Measurements from ENCODE around the gene ANXA6. TPM values are rescaled to one million over a fixed set of nuclear protein-coding genes. Genes with fewer than 3 reads are reported as not detected.

Gene ANXA6
- total and polyA plus RNA-seq, 9 of the 15 experiments (the other 6 are each of a cell fraction or from before 2014, with no cell fraction given), result 0.70 to 13.2 (median 8.3) TPM

DNA sequence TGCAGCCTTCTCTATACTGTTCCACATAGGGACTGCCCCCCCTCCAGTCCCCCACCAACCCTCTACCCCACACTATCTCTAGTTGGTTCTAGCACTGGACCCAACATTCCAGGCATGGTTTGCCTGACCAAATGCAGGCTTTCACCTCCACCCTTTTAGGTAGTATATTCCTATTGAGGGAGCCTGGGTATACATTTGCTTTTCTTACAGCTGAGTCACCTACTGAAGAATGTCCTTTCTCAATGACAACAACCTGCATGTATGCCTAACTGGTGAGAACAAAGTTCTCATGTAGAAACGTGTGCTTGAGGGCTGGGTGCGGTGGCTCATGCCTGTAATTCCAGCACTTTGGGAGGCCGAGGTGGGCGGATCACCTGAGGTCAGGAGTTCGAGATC is 85.0 kb downstream of the ANXA6 start:
- Histone ChIP-seq H3K9me3 (replicated peaks; ENCODE audit: control insufficient read depth, insufficient read depth, low read depth, low read length) (no peaks in the 10 kb centered on the region), H3K79me2 (ENCODE audit: control insufficient read depth, insufficient read depth, low read length) (peaks cover 78% of the 10 kb centered on the region), H3K27ac (ENCODE audit: extremely low read depth, low read depth, low read length) (no peak overlapping the region), H2AFZ (ENCODE audit: low read depth, low read length) (no peak overlapping the region), H4K20me1 (replicated peaks; ENCODE audit: control insufficient read depth, insufficient read depth, low read length) (peaks cover 23% of the 10 kb centered on the region), H3K36me3 (ENCODE audit: control insufficient read depth, insufficient read depth, low read length) (peaks cover 26% of the 10 kb centered on the region), H3K9ac (ENCODE audit: insufficient read depth in 1 of 2, low read depth in 2 of 2, low read length in 2 of 2) (no peak overlapping the region), H3K4me2 (ENCODE audit: insufficient read depth, low read length) (no peak overlapping the region), H3K27me3 (ENCODE audit: control insufficient read depth in 2 of 2, insufficient read depth in 2 of 2, low read length in 2 of 2) (no peaks in the 10 kb centered on the region), H3K4me3 (no peak overlapping the region), H3K4me1 (replicated peaks in 1 of 2; ENCODE audit: control insufficient read depth in 2 of 2, insufficient read depth in 2 of 2, low read length in 2 of 2) (peaks cover 6 to 9% of the 10 kb centered on the region in 2 experiments; a peak in 2 of 5 replicates), H3K9me1 (ENCODE audit: control insufficient read depth, insufficient read depth, low read length) (peaks cover 9% of the 10 kb centered on the region)
- no TSS peak for BruUV-seq (replicated peaks)
- ChIA-PET POLR2A (interaction anchor here (0.6 to 1.5 kb wide), 2 partner anchors 9 to 603 kb away, joined by 3 to 8 read pairs; partner anchors contain the start of gene TNIP1), CTCF (ENCODE audit: low intra/inter-chr PET ratio) (no interaction called here)
- no peak for FAIRE-seq
- no peak for ATAC-seq
- no peak for DNase-seq (ENCODE audit: extremely low read depth in 1 of 4, low spot score in 3 of 4)
- 88% methylated on average over 4 of the region's 5 CpGs for WGBS (ENCODE audit: insufficient coverage, low coverage, missing lambda C conversion rate)
- intact Hi-C loops (cut with micrococcal nuclease) (no loop called here), in situ Hi-C loops (cut with MboI) (no loop called here)
- no peak for TF ChIP-seq SPI1 (IDR thresholded peaks at IDR 0.05; ENCODE audit: borderline replicate concordance, low read depth, low read length)
- no peak for TF ChIP-seq ZNF124 (CRISPR knock-in tag; IDR thresholded peaks at IDR 0.05)
- TF ChIP-seq THRAP3 (IDR thresholded peaks at IDR 0.05; ENCODE audit: borderline replicate concordance), result no peak
- TF ChIP-seq, protein P1, sequence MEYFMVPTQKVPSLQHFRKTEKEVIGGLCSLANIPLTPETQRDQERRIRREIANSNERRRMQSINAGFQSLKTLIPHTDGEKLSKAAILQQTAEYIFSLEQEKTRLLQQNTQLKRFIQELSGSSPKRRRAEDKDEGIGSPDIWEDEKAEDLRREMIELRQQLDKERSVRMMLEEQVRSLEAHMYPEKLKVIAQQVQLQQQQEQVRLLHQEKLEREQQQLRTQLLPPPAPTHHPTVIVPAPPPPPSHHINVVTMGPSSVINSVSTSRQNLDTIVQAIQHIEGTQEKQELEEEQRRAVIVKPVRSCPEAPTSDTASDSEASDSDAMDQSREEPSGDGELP (CRISPR knock-in tag; IDR thresholded peaks at IDR 0.05; ENCODE audit: borderline replicate concordance), result no peak
- no peak for TF ChIP-seq MTA2 (IDR thresholded peaks at IDR 0.05; ENCODE audit: low read depth)
- TF ChIP-seq YBX1 (IDR thresholded peaks at IDR 0.05), result no peak
- TF ChIP-seq ZNF431 (CRISPR knock-in tag; IDR thresholded peaks at IDR 0.05), result no peak
- TF ChIP-seq ZNF717 (CRISPR knock-in tag; IDR thresholded peaks at IDR 0.05), result no peak
- TF ChIP-seq, protein P2, sequence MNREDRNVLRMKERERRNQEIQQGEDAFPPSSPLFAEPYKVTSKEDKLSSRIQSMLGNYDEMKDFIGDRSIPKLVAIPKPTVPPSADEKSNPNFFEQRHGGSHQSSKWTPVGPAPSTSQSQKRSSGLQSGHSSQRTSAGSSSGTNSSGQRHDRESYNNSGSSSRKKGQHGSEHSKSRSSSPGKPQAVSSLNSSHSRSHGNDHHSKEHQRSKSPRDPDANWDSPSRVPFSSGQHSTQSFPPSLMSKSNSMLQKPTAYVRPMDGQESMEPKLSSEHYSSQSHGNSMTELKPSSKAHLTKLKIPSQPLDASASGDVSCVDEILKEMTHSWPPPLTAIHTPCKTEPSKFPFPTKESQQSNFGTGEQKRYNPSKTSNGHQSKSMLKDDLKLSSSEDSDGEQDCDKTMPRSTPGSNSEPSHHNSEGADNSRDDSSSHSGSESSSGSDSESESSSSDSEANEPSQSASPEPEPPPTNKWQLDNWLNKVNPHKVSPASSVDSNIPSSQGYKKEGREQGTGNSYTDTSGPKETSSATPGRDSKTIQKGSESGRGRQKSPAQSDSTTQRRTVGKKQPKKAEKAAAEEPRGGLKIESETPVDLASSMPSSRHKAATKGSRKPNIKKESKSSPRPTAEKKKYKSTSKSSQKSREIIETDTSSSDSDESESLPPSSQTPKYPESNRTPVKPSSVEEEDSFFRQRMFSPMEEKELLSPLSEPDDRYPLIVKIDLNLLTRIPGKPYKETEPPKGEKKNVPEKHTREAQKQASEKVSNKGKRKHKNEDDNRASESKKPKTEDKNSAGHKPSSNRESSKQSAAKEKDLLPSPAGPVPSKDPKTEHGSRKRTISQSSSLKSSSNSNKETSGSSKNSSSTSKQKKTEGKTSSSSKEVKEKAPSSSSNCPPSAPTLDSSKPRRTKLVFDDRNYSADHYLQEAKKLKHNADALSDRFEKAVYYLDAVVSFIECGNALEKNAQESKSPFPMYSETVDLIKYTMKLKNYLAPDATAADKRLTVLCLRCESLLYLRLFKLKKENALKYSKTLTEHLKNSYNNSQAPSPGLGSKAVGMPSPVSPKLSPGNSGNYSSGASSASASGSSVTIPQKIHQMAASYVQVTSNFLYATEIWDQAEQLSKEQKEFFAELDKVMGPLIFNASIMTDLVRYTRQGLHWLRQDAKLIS (CRISPR knock-in tag; IDR thresholded peaks at IDR 0.05), result no peak
